Stimulated activated CD4-positive, alpha-beta T cell treated with anti-CD3 and anti-CD28 coated beads, Interleukin-4, amount 100 ng/mL, for 1 hour (primary cell): ENCODE measurements around the gene FILIP1L.

ENCODE experiments used
- DNase-seq: peaks from one replicate; pipeline ENCODE4 v3.0.0-alpha.2; 2020

Gene FILIP1L

DNA sequence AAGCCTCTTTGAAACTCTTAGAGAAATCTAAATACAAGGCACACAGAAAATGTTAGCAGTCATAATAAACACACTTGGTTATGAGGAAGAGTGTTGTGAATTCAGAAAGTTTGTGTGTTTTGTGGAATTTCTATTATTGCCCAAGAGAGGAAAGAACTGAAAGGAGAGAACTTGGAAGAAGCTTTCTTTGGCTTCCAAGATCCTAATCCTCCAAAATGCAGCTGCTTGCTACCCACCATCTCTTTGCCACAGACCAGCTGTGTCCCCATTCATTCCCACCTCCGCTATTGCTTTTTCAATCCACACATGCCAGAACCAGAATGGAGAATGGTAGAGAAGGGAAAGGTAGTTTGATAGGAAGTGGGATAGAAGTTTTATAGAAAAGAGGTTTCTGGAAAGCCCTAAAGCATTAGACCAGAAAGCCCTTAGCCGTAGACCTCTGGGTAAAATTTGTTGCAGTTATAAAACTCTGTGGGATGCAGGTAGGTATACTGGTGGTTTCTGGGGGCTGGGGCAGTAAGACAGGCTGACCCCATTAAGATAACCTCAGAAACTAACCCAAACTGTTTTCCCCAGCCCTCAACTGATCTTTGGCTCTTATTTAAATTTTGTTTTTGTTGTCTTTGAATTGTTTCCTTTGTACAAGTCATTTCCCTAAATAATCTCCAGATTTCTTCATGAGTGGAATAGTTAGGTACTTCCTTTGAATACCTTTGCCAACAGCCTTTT is 108.5 kb downstream of the FILIP1L start:
- no peak for DNase-seq

- no peak for DNase-seq
Measured at GRCh38 chr3:100004931-100005330, 109.4 kb downstream of the FILIP1L start.

GRCh38 chr3:100003609-100004503 is 110.4 kb downstream of the FILIP1L start:
- DNase-seq = no peak

- no peak for DNase-seq
Measured at GRCh38 chr3:100002599-100003350, 111.5 kb downstream of the FILIP1L start.

DNA sequence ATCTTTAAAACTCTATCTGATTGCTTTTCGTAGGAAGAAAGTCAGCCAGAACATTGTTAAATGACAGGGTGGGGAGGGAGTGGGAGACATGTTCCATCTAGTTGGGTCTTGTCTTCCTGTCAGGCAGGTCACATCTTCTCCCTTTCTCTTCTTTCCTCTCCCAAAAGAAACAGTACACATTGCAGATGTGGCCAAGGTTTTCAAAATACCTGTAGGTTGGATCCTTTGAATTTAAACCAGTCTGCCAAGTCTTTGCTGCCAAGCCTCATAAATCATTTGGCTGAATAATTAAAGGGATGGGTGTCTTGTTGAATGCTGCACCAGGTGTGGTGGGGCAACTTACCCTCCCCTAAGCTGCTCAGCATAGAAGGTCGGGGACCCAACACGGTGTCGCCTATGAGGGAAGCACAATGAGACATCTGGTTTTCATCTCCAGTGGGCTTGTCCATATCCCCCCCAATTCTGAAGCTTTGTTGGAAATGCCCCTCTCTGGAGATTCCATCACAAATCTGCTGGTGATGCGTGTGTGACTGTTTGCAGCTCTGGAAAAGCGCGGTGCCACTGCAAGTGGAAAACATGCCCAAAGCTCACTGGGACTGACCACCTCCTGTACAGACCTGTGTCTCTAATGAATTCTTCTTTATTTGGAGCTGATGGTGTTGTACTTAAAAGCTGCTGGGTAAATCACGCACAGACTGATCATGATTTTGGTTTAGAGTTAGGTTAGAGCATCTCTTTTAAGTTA is 112.6 kb downstream of the FILIP1L start:
- DNase-seq = no peak

DNA sequence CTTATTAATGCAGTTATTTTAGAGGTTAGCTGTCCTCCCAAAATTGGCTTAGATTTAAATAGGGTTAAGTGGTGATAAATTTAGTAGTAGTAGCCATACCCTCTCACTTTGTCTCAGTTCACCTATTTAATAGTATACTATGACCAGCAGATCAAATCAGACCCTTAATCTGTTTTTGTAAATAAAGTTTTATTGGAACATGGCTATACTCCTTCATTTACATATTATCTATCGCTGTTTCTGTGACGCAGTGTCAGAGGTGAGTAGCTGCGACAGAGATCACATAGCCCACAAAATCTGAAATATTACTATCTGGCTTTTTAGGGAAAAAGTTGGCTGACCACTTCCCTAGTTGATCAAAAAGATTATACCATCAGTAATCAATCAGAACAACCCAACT is 113.2 kb downstream of the FILIP1L start:
- DNase-seq = no peak

- DNase-seq = no peak
Measured at GRCh38 chr3:99999536-99999935, 114.8 kb downstream of the FILIP1L start.

DNA sequence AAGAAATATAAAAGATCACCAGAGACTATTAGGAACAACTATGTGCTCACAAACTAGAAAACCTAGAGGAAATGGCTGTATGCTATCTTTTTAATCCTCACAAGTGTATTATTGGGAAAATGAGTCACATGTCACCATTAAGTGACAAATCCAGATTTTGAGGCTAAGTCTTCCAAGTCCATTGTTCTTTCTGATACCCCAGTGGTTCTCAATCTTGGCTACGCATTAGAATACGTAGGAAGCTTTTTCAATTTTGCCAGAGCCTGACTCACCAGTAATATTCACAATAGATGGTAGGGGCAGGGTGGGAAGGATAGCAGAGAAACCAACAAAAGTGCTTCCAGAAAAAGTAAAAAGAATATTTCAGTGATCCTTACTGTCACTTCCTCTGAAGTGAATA is 117.0 kb downstream of the FILIP1L start:
- DNase-seq = no peak

GRCh38 chr3:99990179-99990578 is 124.1 kb downstream of the FILIP1L start:
- DNase-seq = no peak

DNA sequence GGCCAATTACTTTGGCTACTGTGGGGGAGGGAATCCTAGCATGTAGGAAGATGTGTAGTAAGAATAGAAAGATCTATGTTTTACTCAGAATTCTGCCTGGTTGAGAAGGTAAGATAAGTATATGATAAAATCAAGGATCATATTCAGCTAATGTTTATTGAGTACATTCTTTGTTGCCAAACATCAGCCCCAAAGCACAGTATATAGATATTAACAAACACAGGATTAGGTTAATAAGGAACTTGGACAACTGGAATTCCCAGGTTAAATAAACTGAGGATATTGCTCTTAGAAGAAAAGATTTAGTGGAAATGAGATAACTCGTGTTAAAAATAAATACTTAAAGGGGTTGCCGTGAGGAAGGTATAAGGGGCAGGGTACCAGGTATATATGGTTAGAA is 129.6 kb downstream of the FILIP1L start:
- no peak for DNase-seq

DNA sequence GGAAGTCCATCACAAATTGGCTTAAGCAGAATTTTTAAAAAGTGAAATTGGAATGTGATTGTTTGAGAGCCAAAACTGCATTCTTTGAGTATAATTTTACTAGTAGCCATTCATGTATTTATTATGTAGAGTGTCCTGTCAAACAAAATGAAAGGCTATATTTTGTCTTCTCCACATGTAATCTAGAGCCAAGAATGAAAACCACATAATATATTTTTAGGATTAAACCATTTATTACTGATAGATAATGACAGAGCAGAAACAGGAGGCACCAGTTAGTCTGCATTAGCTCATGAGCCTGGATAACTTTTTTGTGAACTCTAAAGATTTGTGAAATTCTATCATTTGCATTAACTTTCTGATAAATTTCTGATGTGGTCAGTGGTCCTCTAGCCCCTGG is 130.2 kb downstream of the FILIP1L start:
- no peak for DNase-seq

DNA sequence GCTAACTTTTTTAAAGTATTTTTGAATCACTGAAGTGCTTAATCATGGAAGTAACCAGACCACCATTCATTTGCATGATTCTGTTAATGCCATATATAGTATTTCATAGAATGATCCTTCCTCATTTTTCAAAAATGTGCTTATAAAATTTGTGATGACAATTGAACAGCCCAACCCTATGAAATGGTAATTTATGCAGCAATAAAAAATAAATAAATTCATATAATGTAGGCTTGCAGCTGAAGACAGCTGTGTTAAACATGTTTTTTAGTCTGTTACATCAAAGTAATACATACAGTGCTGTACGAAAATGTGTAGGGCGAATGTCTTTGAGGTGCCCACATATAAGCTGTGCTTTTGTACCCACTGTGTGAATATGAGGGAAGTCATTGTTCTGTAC is 131.7 kb downstream of the FILIP1L start:
- no peak for DNase-seq

DNA sequence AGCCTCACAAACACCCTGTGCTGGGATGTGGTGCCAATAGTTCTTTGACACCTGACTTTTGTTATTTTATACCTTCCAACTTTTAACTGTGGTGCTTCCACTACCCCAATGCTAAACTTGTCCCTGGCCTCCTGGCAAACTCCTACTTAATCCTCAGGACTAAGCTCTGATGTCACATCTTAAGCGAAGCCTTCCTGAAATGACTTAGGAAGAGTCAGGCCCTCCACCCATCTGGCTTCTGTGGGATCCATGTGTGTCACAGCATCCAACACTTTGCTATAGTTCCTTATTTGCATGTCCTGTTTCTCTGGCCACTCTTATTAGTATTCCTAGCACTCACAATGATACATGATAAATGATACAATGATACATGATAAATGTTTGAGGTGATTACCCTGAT is 133.2 kb downstream of the FILIP1L start:
- DNase-seq = no peak

GRCh38 chr3:99980606-99981005 is 133.7 kb downstream of the FILIP1L start:
- DNase-seq = no peak

DNA sequence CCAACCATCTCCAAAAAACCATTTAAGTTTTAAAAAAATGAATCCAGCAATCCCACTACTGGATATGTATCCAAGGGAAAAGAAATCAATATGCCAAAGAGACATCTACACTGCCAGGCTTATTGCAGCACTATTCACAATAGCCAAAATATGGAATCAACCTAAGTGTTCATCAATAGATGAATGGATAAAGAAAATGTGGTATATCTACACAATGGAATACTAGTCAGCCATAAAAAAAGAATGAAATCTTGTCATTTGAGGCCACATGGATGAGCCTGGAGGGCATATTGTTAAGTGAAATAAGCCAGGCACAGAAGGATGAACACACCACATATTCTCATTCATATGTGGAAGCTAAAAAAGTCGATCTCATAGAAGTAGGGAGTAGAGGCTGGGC is 136.1 kb downstream of the FILIP1L start:
- no peak for DNase-seq

- no peak for DNase-seq
Measured at GRCh38 chr3:99976584-99976983, 137.7 kb downstream of the FILIP1L start.

GRCh38 chr3:99974989-99975388 is 139.3 kb downstream of the FILIP1L start:
- DNase-seq = no peak

DNA sequence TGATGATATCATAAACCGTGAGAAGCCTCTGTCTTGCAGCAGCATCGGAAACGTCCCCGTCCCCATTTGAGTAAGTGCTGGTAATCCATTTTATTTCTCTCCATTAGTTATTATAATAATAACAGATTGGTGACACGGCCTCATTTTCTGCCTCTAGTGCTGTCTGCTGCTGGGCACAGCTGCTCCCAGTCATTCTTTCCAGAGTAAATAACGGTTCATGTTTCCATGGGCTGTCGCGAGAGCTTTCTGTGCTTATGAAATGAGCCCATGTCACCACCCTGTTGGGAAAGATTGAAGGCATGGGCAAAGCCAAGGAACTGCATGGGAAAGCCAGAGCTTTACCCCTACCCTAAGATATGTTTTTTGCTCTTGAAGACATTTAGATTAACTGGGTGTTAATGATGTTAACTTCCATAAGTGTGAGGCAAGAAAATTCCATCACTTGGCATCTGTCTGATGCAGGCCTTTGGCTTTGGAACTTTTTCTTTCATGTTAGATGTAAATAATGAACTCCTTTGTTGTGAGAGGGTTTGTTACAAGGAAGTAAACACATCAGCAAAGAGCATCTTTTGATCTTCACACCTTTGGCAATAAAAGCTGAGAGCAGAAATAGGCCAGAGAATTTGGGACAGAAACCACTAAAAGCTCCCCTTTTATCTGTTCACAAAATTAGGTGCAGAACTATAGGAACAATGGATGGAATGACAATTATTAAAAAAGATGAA is 141.8 kb downstream of the FILIP1L start:
- no peak for DNase-seq

- DNase-seq = no peak
Measured at GRCh38 chr3:99971761-99972160, 142.5 kb downstream of the FILIP1L start.

GRCh38 chr3:99970198-99970597 is 144.1 kb downstream of the FILIP1L start:
- DNase-seq = no peak

GRCh38 chr3:99969136-99969535 is 145.2 kb downstream of the FILIP1L start:
- no peak for DNase-seq

GRCh38 chr3:99967796-99968195 is 146.5 kb downstream of the FILIP1L start:
- no peak for DNase-seq
